Inflammatory macrophage treated with lipopolysaccharide for 1 hour (primary cell): ENCODE measurements around the gene FLNC.

Experiments used
- DNase-seq, 2 donors: peaks; one replicate each; pipeline ENCODE4 v3.0.0-alpha.2; 2020 to 2022

The FLNC gene

GRCh38 chr7:128899392-128899791 is 69.2 kb downstream of the FLNC start:
- DNase-seq: no peak

- DNase-seq: no peak
Measured at GRCh38 chr7:128900237-128900636, 70.0 kb downstream of the FLNC start.

GRCh38 chr7:128902761-128903585 is 72.8 kb downstream of the FLNC start:
- peak; percentile 53 to 85 for DNase-seq

GRCh38 chr7:128903621-128904361 is 73.6 kb downstream of the FLNC start:
- no peak for DNase-seq

GRCh38 chr7:128904381-128905197 is 74.4 kb downstream of the FLNC start:
- peak; percentile 62 to 78 for DNase-seq

GRCh38 chr7:128906001-128906765 is 76.0 kb downstream of the FLNC start:
- no peak for DNase-seq

GRCh38 chr7:128906766-128907559 is 76.8 kb downstream of the FLNC start:
- DNase-seq: no peak
